NCI-H1105 treated with DMSO at 0.1 percent for 48 hours (cell line): ENCODE measurements around the gene ASTN1.

Experiments
- DNase-seq: peaks from one replicate; lab custom pipeline; 2025; lab: John Stamatoyannopoulos, UW

Gene ASTN1

GRCh38 chr1:176926330-176927086 is 238.0 kb downstream of the ASTN1 start:
- no peak for DNase-seq

DNA sequence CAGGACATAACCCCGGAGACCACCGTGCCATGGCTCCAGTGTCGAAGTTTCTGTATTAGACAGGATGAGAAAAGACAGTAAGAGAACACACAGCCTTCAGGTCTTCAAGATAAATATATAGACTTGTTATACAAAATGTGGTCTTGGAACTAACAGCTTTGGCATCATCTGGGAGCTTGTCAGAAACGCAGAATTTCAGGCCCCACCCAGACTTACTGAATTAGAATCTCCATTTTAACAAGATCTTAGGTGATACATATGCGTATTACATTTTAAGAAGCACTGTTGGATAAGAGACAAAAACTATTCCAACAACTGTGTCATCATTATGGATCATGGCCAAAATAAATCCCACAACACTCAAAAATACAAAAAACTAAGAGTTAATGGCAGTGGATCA is 239.3 kb downstream of the ASTN1 start:
- no peak for DNase-seq

DNA sequence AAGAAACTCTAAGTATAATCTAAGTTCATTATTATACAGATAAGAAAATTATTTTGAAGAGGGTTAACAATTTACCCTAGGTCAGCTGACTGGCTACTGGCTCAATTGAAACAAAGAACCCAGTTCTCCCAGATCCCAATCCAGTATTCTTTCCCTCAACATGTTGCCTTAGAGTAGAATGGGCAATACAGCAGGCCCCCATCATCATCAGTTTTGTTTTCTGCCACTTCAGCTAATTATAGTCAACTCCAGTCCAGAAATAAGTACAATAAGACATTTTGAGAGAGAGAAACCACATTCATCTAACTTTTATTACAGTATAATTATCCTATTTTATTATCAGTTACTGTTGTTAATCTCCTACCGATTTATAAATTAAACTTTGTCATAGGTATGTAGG is 241.2 kb downstream of the ASTN1 start:
- DNase-seq, result no peak

DNA sequence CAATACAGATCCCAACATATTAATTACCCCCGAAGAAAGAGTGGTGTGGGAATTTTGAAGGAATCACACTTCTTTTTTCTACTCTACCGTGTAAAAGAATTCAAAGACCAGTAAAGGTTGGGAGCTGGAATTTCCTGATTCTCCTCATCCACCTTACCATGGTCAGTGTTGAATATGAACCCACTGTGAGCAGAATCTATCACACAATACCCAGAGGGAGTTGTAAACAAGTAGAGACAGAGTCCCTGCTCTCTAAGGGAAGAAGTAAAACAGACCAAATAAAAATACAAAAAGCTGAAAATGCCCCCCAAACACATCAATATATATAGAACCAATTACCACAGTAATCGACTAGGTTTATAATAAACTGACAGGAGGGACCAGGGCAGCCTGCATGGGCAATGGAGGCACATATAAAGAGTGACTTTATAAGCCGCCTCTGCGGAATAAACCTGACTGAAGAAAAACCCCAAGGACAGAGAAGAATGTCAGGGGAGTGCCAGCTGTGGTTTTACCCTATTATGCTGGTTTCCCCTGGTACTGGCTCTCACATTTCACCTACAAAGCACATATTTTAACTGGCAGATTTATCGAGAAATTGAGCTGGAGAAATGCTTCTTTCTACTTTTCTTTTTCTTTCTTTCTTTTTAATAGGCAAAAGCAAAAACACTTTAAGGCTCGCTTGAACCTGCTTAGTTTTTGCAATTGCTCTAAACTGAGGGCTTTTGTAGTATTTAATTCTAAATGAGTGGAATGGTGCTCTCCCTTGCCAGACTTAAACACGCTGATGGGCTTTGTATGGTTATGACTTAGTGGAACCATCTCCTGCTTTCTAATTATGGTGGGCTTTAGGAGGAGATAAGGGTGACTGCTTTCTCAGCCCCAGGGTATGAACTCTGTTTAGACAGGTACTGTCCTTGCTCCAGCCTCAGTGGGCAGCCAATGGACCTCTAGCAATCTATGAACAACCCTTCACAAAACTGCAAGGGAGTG is 244.8 kb downstream of the ASTN1 start:
- DNase-seq, result no peak

DNA sequence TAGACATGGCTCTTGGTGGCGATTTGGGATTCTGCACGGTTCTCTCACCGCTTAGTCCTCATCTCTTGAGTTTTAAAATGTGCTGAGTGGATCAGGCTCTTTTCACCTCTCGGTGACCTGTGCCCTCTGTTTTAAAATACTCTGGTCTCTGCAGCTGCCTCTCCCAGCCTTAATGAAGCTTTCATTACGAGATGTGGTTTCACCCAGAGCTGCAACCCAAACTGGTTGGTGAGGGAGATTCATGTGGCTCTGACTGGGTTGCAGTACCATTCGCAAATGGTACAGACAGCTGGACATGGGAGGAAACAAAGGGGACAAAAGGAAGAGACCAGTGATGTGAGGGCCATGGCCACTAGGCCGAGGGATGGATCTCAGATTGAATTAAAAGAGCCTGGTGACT is 258.9 kb downstream of the ASTN1 start:
- DNase-seq, result no peak

DNA sequence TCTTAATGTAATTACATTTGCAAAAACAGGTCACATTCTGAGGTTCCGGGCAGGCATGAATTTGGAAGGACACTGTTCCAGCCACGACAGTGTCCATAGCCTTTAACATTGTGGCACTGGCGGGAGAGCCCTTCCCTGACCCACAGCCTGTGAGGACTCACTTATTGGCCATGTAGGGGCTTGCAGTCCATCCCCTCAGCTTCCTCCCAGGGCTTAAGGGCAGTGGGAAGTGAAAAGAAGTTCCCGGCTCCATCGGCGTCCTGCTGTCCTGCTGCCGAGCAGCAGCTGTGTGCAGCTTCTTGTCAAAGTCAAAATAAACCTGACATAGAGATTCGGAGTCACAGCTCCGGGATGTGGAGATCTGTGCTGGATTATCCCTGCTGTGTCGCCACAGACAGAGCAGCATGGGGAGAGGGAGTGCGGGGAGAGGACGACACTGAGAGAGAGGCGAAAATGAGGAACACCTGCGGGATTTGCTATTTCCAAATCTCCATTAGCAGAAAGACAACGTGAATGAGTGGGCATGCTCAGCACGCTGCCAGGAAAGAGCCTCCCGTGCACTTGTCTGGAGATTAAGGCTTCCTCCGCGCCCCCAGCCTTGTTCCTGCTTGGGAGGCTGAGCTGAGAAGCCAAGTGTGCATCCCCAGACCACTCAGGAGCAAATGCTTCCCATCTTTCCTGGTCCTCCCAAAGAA is 260.3 kb downstream of the ASTN1 start:
- no peak for DNase-seq

- no peak for DNase-seq
These were observed 261.0 kb downstream of the ASTN1 start for GRCh38 chr1:176903474-176903873.

GRCh38 chr1:176899321-176899720 is 265.2 kb downstream of the ASTN1 start:
- no peak for DNase-seq

DNA sequence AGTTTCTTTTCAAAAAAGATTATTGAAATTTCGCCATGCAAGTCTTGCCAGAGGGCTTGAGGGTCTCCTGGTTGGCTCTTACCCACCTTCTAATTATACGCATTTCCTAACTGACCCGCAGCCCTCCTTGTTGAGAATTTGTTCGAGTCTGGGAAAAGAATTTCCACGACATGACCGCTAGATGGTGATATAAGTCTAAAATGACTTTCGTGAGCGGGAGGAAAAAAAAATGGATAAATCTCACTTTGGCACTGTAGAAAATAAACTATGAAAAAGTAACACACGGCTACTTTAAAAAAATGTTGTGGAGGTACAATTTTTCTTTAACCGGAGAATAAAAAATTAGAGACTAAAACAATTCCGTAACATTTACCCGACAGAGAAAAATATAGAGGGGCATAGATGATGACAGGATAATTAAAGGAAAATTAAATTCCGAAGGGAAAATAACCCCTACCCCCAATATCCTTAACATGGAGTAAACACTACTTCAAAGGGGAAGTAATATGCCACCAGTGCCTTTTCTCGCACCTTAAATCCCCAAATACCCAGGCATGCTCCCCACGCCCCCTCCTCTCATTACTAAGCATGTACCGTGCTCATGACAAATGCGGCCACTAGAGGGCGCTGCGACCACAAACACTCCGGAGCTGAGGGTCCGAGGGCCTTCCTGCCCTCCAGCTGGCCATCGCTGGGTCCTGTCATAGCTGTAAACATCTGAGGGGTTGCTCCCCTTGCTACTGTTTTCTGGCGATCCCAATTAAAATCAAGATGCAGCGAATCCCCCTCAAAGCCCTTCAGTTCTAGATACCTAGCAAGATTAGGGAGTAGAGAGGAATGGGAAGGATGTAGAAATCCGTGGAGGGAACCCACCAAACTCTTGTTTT is 266.9 kb downstream of the ASTN1 start:
- peak; percentile 71 for DNase-seq

GRCh38 chr1:176896216-176896615 is 268.3 kb downstream of the ASTN1 start:
- DNase-seq, result no peak

- no peak for DNase-seq
These were observed 270.1 kb downstream of the ASTN1 start for GRCh38 chr1:176894450-176894849.

GRCh38 chr1:176893625-176894352 is 270.7 kb downstream of the ASTN1 start:
- no peak for DNase-seq

DNA sequence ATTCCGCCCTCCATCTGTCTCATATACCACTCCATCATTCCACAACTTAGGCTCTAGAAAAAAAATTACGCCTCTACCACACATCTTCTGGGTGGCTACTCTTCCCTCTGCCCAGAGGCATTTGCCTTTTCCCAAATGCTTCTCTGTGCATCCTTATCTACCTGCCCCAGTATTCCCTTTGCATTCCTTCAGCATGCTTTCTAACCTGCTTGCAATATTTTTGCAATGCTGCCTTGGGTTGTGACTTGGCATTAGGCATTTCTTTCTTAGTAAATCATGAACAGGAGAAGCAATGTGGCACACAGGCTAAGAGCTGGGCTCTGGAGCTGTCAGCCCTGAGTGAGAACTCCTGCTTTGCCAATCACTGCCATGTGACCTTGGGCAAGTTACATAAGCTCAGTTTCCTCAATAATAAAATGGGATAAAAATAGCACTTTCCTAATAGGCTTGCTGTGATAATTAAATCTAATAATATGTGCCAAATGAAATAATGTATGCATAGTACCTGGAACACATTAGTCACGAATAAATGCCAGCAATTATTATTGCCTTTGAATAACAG is 276.0 kb downstream of the ASTN1 start:
- no peak for DNase-seq

DNA sequence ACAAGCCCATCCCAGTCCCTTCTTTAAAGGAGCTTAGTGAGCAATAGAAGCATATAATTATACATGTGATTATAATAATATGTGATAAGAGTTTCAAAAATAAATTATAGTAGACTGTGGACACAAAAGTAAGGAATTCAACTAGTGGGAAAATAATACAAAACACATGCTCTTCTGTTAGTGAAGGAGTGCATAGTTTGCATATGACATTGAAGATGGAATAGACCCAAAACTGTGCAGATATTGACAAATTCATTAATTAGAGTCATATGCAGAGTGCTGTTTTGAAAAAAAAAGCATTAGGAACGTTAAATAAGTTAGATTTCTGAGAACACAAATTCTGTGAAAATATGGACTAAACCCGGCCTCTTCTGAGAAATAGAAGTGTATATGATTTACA is 278.8 kb downstream of the ASTN1 start:
- DNase-seq, result no peak

- DNase-seq, result no peak
These were observed 279.2 kb downstream of the ASTN1 start for GRCh38 chr1:176885341-176885740.

DNA sequence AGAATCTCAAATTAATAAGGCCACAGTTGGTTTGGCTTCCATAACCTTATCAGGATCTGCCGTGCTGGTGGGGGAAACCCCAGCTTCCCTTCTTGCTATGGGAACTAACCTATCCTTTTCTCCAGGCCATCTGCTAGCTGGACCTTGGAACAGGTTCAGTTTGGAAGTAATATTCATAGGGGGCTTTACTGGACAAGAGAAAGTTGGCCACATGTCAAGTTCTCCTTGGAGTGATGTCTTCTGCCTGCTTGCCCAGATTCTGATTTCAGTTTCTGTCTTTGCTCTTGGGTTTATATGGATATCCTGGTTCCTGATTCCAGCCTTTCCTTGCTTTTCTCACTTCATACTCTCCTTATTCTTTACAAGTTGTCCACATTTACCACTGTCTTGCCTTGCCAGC is 279.6 kb downstream of the ASTN1 start:
- no peak for DNase-seq

GRCh38 chr1:176884286-176884685 is 280.2 kb downstream of the ASTN1 start:
- DNase-seq, result no peak

- peak; percentile 53 for DNase-seq
These were observed 283.4 kb downstream of the ASTN1 start for GRCh38 chr1:176880955-176881595.

GRCh38 chr1:176879784-176880620 is 284.5 kb downstream of the ASTN1 start:
- DNase-seq, result no peak
